ENCODE data around the gene SMYD3.

- TF ChIP-seq EP300 (IDR thresholded peaks at IDR 0.05) (no peak), POLR2AphosphoS5 (IDR thresholded peaks at IDR 0.05) (no peak)
Observed at GRCh38 chr1:246510147-246511030, 3.3 kb upstream of the SMYD3 start.

All from gastroesophageal sphincter (tissue), 2 donors.